HFFc6 (cell line): ENCODE results near the gene CREB3L2. TPM values are rescaled to one million over a fixed set of nuclear protein-coding genes. Genes with fewer than 3 reads are reported as not detected.

Experiments
- DNase-seq: peaks from one replicate; pipeline ENCODE4 v3.0.0-alpha.2; 2018
- H3K27ac Mint-ChIP-seq: 2 replicates; pipeline ENCODE4 v1.8.0; 2020; ENCODE audit warnings: mild to moderate bottlenecking, mixed read lengths
- H3K27me3 Mint-ChIP-seq: 2 replicates; pipeline ENCODE4 v1.8.0; 2021; ENCODE audit warnings: mild to moderate bottlenecking, moderate library complexity, mixed read lengths; ENCODE audit not compliant: insufficient read depth
- H3K36me3 Mint-ChIP-seq: 2 replicates; pipeline ENCODE4 v1.8.0; 2021; ENCODE audit warnings: low read depth, mixed read lengths
- H3K4me1 Mint-ChIP-seq: 2 replicates; pipeline ENCODE4 v1.8.0; 2020; ENCODE audit warnings: low read depth, mixed read lengths
- H3K4me3 Mint-ChIP-seq: 2 replicates; pipeline ENCODE4 v1.8.0; 2020; ENCODE audit warnings: mild to moderate bottlenecking, moderate library complexity, mixed read lengths
- H3K9me3 Mint-ChIP-seq: 2 replicates; pipeline ENCODE4 v1.8.0; 2020; ENCODE audit warnings: mild to moderate bottlenecking, mixed read lengths
- total RNA-seq, 6 experiments: library from RNA; stranded (reverse); fragmentation: NEBNext Ultra II Directional; extraction: Animal tissue kit (Norgen Biotek cat#: 25700); gene quantifications; 2 replicates in 1 of 6; 3 replicates in 5 of 6; pipeline ENCODE4 v1.2.3, GENCODE V29; 2021
- TF ChIP-seq, protein P1 (sequence below): fragments of 200-600 bp; sonication (generic); IDR thresholded peaks from 2 replicates; pipeline ENCODE4 v1.5.0; 2021; ENCODE audit warnings: antibody characterized with exemption, mild to moderate bottlenecking

Gene CREB3L2
- total RNA-seq, 6 experiments from 2014 or later = 112 to 139 (median 123) TPM

DNA sequence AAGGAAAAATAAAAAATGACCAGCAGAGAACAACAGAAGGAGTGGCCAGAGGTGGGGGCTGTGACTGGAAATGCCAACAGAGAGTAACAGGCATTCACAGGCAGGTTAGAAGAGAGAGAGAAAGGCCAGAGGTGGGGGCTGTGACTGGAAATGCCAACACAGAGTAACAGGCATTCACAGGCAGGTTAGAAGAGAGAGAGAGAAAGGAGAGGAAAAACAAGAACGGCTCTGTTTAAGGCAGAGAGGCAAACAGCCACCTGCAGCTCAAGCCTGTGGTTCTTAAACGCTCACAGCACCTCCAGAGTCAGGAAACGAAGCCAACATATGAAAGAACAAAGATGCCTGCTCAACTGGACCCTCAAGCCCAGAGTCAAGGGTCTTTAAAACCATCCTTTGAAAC lies 115.6 kb downstream of the CREB3L2 start:
- Mint-ChIP-seq H3K27me3 (peaks cover 7% of the 10 kb centered on the region), H3K36me3 (peaks cover 65% of the 10 kb centered on the region), H3K9me3 (no peaks in the 10 kb centered on the region; the same call in 1 of the 2 replicates), H3K4me3 (no peak overlapping the region; the same call in 1 of the 2 replicates), H3K4me1 (peaks cover 76% of the 10 kb centered on the region), H3K27ac (peak overlapping the region; percentile 55)
- no peak for DNase-seq
- TF ChIP-seq, protein P1, sequence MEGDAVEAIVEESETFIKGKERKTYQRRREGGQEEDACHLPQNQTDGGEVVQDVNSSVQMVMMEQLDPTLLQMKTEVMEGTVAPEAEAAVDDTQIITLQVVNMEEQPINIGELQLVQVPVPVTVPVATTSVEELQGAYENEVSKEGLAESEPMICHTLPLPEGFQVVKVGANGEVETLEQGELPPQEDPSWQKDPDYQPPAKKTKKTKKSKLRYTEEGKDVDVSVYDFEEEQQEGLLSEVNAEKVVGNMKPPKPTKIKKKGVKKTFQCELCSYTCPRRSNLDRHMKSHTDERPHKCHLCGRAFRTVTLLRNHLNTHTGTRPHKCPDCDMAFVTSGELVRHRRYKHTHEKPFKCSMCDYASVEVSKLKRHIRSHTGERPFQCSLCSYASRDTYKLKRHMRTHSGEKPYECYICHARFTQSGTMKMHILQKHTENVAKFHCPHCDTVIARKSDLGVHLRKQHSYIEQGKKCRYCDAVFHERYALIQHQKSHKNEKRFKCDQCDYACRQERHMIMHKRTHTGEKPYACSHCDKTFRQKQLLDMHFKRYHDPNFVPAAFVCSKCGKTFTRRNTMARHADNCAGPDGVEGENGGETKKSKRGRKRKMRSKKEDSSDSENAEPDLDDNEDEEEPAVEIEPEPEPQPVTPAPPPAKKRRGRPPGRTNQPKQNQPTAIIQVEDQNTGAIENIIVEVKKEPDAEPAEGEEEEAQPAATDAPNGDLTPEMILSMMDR = no peak

DNA sequence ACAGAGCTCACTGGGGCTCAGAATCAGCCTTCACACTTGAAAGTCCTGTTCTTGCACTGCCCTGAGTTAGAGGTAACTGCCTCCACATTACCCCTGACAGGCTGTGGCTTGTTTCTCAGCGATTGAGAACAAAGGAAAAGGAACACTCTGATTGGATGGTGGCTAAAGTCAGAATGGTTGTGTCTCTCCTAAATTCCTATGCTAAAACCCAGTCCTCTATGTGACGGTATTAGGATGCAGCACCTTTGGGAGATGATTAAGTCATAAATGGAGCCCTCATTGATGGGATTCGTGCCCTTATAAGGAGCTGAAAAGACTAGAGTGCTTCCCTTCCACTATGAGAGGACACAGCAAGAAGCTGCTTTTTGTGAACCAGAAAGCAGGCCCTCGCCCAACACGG lies 116.2 kb downstream of the CREB3L2 start:
- Mint-ChIP-seq H3K27me3 (peaks cover 7% of the 10 kb centered on the region), H3K4me3 (no peak overlapping the region), H3K9me3 (no peaks in the 10 kb centered on the region; the same call in 1 of the 2 replicates), H3K4me1 (peaks cover 76% of the 10 kb centered on the region), H3K27ac (peak overlapping the region; percentile 55), H3K36me3 (peaks cover 62% of the 10 kb centered on the region)
- TF ChIP-seq, protein P1 = no peak
- no peak for DNase-seq

DNA sequence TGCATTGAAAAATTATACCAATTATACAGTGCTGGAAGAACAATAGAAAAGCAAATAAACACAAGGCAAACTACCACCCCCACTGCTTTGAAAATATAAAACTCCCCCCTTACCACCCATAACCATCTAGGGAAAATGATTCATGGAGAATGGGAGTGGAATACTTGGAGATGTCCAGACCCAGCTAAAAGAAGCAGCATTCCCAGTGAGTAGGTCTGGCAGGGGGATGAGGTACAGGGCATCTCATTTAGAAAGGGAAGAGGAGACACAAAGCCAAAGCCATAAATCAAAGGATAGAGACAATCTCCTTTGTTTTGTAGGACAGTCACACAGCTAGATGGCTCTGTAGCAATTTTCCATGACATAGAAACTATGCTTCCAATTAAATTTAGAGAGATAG lies 119.1 kb downstream of the CREB3L2 start:
- Mint-ChIP-seq H3K27ac (peak overlapping the region; percentile 93), H3K27me3 (peaks cover 10% of the 10 kb centered on the region), H3K36me3 (peaks cover 64% of the 10 kb centered on the region), H3K4me3 (peak overlapping the region; percentile 79), H3K9me3 (no peaks in the 10 kb centered on the region), H3K4me1 (peaks cover 92% of the 10 kb centered on the region)
- DNase-seq = peak; percentile 21
- TF ChIP-seq, protein P1 = no peak

DNA sequence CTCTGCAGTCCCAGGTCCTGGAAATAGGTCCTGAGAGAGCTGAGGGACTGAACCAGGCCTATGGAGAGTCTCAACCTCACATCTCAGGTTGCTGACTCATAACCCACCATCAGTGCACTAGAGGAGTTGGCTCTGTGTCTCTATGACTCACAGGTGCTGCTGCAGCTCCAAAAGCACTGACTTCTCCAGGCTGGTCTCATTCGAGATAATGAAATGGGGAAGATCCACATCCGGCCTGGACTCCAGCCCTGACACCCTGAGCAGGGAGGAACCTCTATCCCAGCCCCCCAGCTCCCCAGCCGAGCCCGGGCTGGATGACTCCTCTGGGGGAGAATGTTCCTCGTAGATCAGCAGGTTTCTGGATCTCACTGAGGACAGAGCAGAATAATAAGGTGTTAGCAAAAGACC lies 119.6 kb downstream of the CREB3L2 start:
- peaks cover 66% of the 10 kb centered on the region for H3K36me3 Mint-ChIP-seq
- H3K4me1 Mint-ChIP-seq = peaks cover 95% of the 10 kb centered on the region
- DNase-seq = peak; percentile 100
- H3K9me3 Mint-ChIP-seq = no peaks in the 10 kb centered on the region
- peak overlapping the region; percentile 79 for H3K4me3 Mint-ChIP-seq
- peak overlapping the region; percentile 93 for H3K27ac Mint-ChIP-seq
- peaks cover 10% of the 10 kb centered on the region for H3K27me3 Mint-ChIP-seq
- TF ChIP-seq, protein P1 = no peak

DNA sequence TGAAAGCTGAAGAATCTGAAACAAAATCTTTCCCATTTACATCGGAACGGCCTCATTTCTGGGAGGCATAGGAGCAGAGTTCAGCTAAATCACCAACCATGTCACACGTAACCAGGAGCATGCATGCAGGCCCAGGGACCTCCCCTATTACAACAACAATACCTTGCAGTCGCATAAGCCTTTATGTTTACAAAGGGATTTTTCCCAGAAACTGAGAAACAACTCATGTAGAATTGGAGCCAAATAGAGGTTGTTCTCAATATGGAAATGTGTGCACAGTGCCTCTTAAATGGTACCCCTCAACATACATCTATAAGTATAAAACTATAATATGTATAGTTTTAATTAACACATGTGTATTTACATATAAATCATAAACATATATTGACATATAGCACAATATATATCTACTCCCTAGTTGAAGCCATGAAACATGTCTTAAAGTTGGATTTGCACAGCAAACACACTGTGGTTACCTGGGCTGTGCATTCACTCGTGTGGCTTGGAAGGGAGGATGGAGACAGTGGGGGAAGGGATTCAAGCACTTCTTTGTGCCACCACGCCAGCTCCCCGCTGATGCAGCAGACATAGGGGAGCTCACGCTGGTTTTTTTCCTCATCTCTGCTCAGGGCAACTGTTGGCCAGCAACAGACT lies 120.2 kb downstream of the CREB3L2 start:
- TF ChIP-seq, protein P1 = no peak
- peaks cover 66% of the 10 kb centered on the region for H3K36me3 Mint-ChIP-seq
- H3K4me1 Mint-ChIP-seq = peaks cover 95% of the 10 kb centered on the region
- H3K27me3 Mint-ChIP-seq = peaks cover 10% of the 10 kb centered on the region
- H3K9me3 Mint-ChIP-seq = no peaks in the 10 kb centered on the region
- no peak for DNase-seq
- peak overlapping the region; percentile 79 for H3K4me3 Mint-ChIP-seq
- H3K27ac Mint-ChIP-seq = peak overlapping the region; percentile 93
